Activated CD4-positive, alpha-beta T cell treated with anti-CD3 and anti-CD28 coated beads for 48 hours (primary cell): Measurements from ENCODE around the gene UBE2E3.
"Not testable (repeated sequence)": the region's sequence is repeated elsewhere in the genome, so short reads cannot be mapped to it uniquely, and the experiment has no call there.

Experiments
- DNase-seq: peaks from one replicate; pipeline ENCODE4 v3.0.0-alpha.2; 2020

UBE2E3 gene

GRCh38 chr2:181037922-181038321 is 57.5 kb downstream of the UBE2E3 start:
- peak; percentile 25 for DNase-seq

- no peak for DNase-seq
Observed at GRCh38 chr2:181038796-181039195, 58.4 kb downstream of the UBE2E3 start.

- DNase-seq: not testable (repeated sequence)
Observed at GRCh38 chr2:181040839-181041238, 60.4 kb downstream of the UBE2E3 start.

GRCh38 chr2:181041661-181042060 is 61.3 kb downstream of the UBE2E3 start:
- peak; percentile 17 for DNase-seq

- no peak for DNase-seq
Observed at GRCh38 chr2:181042706-181043105, 62.3 kb downstream of the UBE2E3 start.

GRCh38 chr2:181046833-181047232 is 66.4 kb downstream of the UBE2E3 start:
- DNase-seq: no peak

DNA sequence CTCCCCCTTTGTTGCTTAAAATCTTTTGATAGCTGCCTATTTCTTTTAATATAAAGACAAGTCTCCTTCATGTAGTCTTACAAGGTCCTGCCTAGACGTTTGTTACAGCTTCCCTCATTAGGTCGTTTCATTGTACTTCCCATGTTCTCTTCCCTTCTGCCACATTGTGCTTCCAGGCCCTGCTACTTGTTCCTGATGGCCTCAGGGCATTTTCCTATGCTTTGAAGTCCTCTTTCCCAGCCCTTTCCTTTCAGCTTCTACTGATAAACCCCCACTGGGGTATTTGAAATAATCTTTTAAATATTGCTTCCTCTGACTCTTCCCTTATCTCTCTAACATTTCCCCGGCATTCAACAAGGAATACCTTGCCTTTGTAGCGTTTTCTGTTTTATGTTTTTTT is 67.4 kb downstream of the UBE2E3 start:
- no peak for DNase-seq

GRCh38 chr2:181051861-181052522 is 71.6 kb downstream of the UBE2E3 start:
- DNase-seq: no peak

- no peak for DNase-seq
Observed at GRCh38 chr2:181052523-181052891, 72.1 kb downstream of the UBE2E3 start.

- no peak for DNase-seq
Observed at GRCh38 chr2:181054256-181054655, 73.9 kb downstream of the UBE2E3 start.

DNA sequence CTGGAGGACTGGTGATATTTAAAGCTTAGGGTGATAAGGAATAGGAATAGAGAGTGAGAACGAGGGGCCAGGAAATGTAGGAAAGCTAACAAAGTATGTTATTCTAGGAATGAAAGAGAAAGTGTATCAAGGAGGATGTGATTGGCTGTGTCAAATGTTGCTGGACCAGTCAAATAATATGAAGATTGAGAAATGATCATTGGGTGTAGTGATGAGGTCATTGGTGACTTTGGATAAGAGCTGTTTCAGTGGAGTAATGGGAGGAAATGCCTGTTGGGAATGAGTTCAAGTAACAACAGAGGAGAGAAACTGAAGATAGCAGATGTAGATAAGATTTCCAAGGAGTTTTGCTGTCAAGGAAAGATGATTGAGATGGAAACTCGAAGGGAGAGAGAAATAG is 74.4 kb downstream of the UBE2E3 start:
- no peak for DNase-seq

DNA sequence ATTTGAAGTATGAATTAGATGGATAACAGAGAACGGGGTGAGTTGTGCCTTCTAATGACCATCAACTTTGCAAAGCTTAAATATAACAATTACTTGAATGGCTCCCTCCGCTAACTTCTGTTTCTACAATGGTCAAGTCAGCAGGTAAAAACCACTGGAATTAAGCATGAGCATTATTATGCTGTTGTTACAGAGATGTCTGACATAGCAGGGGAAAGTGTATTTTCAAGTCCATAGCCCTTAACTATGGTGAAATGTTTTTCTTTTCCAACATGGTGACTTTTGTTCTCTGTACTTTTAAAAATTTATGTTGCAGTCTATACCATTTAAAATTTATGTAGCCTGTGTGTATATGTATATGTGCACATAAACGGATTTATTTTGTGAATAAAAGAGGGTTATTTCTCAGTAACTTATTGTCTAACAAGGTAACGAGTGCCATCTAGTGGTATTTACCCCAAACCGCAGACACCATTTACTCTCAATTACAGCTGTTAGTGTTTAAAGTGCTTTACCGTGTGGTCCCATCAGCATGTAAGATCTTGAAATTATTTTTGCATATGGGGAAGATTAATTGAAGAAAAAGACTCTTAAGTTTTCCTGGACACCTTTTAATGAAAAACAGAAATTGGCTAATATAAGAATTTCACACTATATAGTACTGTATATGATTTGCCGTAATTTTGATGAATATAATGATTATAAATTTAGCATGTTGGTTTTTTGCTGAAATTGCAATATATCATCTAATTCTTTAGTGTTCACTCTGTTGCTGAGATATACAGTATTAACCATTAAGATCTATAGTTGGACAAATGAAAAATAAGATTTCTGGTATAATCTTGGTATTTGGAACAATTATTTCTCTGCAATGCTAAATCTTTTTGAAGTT is 78.2 kb downstream of the UBE2E3 start:
- DNase-seq: peak; percentile 45

DNA sequence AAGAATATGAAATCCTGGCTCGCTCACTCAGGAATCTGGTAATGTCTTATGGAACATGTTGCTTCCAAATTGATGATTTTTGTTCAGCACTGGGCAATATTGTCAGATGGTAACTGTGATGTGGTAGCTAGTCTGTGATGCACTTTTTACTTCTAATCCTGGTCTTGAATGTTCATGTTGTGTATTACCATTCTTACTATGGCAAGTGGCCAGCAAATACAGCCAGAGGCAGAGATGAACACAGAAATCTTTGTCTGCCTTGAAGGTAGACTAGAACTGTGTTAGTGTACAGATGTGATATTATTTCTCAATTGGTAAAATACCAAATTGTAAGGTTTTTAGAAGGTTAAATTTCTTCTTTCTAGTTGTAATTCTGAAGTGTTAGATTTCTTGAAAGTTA is 83.3 kb downstream of the UBE2E3 start:
- no peak for DNase-seq

GRCh38 chr2:181065458-181065857 is 85.1 kb downstream of the UBE2E3 start:
- DNase-seq: no peak

DNA sequence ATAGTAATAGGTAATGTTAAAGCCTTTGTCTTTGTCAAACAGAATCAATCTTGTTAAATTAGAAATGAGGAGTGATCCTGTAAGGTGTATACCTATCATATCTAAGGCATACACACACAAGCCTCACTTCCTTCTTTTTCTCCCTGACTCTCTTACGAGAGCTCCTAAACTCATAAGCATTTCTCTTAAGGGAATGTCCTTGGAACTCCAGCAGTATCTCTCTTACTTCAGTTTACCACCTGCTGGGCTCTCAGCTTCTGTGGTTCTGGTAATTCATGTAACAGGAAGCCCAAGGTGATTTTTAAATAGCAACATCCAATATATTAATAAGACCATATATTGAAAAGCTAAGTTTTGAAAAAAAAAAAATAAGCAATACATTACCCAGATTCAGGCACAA is 85.9 kb downstream of the UBE2E3 start:
- DNase-seq: no peak

GRCh38 chr2:181070119-181070835 is 89.9 kb downstream of the UBE2E3 start:
- DNase-seq: no peak

DNA sequence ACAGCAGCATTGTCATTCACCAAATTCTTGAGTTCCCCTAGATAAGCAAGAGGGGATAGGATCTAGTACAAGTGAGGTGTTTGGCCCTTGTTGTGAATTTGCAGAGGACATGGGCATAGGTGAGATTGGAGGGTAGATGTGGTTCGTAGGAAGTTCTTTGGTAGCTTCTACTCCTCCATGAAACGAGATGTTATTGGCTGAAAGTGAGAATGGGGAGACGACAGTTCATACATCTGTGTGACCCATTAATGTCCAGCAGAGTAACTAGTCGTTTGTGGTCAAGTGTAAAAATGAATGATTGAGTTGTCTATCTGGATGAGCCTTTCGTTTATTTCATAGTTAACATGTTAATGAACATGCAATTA is 90.4 kb downstream of the UBE2E3 start:
- no peak for DNase-seq

- no peak for DNase-seq
Observed at GRCh38 chr2:181072486-181073235, 92.3 kb downstream of the UBE2E3 start.

GRCh38 chr2:181073896-181074295 is 93.5 kb downstream of the UBE2E3 start:
- no peak for DNase-seq

DNA sequence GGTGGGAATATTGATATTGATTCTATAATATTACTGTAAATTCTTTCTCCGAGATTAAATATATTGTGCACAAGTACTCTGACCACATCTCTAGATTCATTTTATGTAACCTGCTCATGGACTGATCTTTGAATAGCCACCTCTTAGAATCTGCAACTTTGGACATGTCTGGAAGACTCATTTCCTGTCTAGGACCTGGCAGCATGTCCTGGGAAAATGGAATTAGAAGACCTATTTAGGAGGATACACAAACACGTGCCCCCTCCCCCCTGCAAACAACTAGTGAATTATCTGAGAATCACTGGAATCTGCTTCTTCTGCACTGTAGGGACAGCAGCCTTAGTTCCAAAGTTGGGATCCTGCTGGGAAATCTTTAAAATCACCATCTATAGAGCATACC is 94.1 kb downstream of the UBE2E3 start:
- no peak for DNase-seq

DNA sequence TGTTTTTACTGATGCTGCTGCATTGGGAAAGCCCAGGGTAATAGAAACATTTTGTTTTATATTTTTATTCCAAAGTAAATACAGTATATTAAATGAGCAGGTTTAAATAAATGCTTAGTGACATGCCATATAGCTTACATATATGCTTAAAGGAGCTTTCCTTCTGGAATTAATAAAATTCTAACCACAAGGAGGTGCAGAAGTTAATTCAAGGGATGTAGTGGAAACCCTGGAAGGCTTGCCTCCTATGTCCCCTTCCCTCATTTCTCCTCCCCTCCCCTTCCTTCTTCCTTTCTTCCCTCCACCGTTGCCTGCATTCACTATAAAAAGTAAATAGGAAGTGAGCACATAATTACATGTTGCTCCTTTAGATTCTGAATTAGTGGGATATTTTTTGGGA is 96.3 kb downstream of the UBE2E3 start:
- no peak for DNase-seq

DNA sequence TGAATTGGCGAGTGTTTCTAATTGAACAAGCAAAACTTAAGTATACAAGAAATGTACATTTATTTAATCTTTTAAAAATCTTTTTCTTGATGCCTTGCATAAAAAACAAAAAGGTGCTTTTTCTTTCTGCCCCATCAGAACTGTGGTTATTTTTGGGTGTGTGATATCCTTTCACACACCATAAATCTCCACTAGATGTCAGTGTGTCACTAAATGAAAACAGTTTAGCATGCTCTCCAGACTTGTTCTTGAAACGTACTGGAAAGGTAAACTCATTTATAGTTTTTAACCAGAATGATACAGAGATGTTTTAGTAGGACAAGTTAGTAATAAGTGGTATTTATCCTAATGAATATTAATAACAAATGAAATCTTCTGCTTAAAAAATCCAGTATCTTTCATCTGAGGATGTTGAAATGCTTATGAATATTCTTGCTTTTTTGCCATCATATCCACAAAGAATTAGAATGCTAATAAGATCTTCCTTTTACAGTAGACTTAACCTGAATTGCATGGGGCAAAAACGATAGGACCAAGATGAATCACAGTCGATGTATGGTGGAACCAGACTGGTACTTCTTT is 96.8 kb downstream of the UBE2E3 start:
- DNase-seq: no peak

DNA sequence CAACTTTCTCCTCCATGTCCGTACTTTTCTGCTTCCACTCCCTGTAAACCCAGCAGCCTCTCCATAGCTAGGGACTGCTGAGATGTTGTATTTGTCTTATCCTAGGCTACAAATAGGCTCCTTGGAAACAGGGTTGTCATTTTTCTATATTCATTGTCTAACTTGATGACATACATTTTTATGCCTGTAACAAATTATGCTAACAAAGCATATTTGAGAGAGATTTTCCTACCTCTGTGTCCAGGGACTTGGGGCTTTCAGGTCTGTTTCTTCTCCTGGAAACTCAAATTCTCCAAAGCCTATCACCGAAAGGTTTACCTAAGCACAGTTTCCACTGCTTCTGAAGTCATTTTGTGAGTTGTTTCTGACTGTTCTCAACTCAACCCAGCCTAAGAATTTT is 102.7 kb downstream of the UBE2E3 start:
- DNase-seq: no peak
